GM21723 (cell line): ENCODE measurements around the gene SRSF3.
"Not testable (repeated sequence)": the region's sequence is repeated elsewhere in the genome, so short reads cannot be mapped to it uniquely, and the experiment has no call there.

Experiments used
- ATAC-seq: cut with Tn5 transposase; IDR thresholded peaks from one replicate; pipeline ENCODE4 v1.9.1; 2021; ENCODE audit warnings: mild to moderate bottlenecking, moderate library complexity; ENCODE audit not compliant: unreplicated experiment

SRSF3 gene

GRCh38 chr6:36604090-36605060 is 10.2 kb downstream of the SRSF3 start:
- no peak for ATAC-seq

DNA sequence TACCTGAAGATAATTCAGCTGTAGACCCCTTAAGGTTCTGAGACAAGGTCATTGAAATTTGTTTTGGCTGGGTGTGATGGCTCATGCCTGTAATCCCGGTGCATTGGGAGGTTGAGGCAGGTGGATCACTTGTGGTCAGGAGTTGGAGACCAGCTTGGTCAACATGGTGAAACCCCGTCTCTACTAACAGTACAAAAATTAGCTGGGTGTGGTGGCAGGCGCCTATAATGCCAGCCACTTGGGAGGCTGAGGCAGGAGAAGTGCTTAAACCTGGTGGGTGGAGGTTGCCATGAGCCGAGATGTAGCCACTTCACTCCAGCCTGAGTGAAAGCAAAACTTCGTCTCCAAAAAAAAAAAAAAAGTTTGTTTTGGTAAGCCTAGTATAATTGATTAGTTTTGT is 11.0 kb downstream of the SRSF3 start:
- no peak for ATAC-seq

GRCh38 chr6:36605560-36606391 is 11.6 kb downstream of the SRSF3 start:
- ATAC-seq, result no peak

DNA sequence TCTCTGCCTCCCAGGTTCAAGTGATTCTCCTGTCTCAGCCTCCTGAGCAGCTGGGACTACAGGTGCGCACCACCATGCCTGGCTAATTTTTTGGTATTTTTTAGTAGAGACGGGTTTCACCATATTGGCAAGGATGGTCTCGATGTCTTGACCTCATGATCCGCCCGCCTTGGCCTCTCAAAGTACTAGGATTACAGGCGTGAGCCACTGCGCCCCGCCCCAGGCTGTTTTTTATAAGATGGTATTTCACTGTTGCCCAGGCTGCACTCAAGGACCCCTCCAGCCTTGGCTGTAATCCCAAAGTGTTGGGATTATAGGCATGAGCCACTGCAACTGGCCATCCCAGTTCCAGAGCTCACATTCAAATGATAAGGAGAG is 13.1 kb downstream of the SRSF3 start:
- ATAC-seq, result not testable (repeated sequence)

GRCh38 chr6:36607683-36608386 is 13.7 kb downstream of the SRSF3 start:
- no peak for ATAC-seq

- ATAC-seq, result no peak
These were observed 14.8 kb downstream of the SRSF3 start for GRCh38 chr6:36608788-36609563.

DNA sequence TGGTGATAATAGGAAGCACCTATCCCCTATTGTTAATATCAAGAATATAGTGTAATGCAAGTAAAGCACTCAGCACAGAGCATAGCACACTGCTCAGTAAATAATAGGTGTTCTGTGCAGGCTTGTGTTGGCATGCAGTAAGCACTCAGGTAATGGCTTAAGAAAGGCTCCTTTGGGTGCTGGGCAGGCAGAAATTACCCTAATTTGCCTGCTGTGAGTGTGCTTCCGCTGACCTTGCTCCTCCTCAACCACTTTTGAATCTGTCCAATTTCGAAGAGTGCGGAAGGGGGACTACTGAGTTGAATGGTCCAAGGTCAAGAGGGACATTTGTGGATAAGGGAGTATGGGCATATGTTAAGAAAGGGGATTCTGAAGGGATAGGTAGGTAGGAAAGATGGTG is 15.4 kb downstream of the SRSF3 start:
- no peak for ATAC-seq

DNA sequence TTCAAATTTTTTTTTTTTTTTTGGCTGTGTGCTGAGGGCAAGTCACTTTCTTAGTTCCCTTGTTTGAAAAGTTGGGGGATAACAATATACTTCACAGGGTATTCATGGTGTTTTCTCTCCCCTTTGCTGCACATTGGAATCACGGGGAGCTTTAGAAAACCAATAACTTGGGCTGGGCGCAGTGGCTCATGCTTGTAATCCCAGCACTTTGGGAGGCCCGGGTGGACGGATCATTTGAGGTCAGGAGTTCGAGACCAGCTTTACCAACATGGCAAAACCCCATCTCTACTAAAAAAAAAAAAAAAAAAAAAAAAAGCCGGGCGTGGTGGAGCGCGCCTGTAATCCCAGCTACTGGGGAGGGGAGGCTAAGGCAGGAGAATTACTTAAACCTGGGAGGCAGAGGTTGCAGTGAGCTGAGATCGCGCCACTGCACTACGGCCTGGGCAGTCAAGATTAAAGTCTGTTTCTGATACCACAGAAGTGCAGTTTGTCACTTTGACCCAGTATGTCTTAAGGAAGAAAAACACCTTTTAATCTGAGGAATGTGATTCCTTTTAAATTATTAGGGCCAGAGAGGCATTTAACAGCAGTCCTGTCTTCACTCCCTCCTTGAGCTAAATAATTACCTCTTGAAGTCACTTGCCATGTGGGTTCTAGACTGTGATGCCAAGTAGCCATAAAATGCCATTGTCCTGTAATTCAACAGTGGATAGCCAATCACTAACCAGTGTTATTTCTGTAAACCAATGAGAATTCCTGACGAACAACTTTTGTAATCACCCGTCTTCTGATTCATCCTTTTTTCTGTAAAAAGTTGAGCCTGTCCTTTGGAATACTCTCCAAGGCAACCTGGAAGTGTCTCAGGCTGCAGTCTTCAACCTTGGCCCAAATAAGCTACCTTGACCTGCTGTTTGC is 16.1 kb downstream of the SRSF3 start:
- no peak for ATAC-seq

DNA sequence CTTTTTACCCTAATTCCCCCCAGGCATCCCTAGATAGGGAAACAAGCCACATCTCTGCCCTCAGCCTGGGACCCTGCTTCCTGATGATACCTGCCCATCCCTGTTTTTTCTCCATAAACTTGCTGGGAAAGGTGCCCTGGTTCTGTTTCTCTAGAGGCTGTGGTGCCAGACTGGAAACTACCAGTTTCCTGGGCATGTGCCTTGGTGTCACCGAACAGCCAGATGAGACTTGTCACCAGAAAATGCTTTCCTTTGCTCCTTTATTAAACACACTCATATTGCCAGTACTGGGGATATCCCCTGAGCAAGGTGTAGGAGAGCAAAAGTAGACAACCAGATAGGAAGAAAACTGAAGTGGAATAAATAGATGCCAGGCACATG is 16.8 kb downstream of the SRSF3 start:
- ATAC-seq, result no peak

- not testable (repeated sequence) for ATAC-seq
These were observed 17.5 kb downstream of the SRSF3 start for GRCh38 chr6:36611679-36612078.

- no peak for ATAC-seq
These were observed 18.0 kb downstream of the SRSF3 start for GRCh38 chr6:36612101-36612625.

DNA sequence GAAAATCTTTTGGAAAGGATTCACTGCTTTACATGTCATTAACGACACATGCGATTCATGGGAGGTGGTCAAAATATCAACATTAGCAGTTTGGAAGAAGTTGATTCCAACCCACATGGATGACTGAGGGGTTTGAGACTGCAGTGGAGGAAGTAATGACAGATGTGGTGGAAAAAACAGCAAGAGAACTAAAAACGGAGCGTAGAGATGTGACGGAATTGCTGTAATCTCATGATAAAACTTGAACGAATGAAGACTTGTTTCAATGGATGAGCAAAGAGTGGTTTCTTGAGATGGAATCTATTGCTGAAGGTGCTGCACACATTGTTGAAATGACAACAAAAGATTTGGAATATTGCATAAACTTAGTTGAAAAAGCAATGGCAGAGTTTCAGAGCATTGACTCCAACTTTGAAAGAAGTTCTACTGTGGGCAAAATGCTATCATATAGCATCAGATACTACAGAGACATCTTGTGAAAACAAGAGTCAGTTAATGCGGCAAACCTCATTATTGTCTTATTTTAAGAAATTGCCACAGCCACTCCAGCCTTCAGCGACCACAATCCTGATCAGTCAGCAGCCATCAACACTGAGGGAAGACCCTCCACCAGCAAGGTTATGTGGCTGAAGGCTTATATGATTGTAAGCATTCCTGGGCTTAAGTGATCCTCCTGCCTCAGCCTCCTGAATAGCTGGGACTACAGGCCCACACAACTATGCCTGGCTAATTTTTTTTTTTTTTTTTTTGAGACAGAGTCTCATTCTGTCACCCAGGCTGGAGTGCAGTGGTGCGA is 19.2 kb downstream of the SRSF3 start:
- no peak for ATAC-seq

DNA sequence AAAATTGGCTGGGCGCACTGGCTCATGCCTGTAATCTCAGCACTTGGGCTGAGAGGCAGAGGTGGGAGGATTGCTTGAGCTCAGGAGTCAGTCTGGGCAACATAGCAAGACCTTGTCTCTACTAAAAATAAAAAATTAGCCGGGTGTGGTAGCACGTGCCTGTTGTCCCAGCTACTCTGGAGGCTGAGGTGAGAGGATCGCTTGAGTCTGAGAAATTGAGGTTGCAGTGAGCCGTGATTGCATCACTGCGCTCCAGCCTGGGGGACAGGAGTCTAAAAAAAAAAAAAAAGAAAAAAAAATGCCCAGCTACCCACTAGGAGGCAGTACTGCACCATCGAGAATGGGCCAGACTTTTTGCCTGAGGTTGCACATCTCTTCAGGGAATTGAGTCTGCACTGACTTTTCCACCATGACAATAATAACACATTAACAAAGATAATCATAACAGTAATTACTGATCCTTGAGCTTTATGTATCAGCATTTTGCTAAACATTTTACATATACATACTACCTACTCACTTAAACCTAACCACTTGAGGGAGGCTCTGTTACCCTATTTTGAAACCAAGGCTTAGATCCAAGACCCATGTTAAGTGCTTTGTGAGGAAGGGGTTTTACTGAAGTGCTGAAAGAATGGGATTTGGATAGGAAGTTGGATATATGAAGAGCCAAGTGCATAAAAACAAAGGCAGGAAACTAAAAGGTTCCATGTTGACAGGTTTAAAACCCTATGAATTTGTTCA is 21.0 kb downstream of the SRSF3 start:
- ATAC-seq, result no peak

- no peak for ATAC-seq
These were observed 22.8 kb downstream of the SRSF3 start for GRCh38 chr6:36616893-36617521.

DNA sequence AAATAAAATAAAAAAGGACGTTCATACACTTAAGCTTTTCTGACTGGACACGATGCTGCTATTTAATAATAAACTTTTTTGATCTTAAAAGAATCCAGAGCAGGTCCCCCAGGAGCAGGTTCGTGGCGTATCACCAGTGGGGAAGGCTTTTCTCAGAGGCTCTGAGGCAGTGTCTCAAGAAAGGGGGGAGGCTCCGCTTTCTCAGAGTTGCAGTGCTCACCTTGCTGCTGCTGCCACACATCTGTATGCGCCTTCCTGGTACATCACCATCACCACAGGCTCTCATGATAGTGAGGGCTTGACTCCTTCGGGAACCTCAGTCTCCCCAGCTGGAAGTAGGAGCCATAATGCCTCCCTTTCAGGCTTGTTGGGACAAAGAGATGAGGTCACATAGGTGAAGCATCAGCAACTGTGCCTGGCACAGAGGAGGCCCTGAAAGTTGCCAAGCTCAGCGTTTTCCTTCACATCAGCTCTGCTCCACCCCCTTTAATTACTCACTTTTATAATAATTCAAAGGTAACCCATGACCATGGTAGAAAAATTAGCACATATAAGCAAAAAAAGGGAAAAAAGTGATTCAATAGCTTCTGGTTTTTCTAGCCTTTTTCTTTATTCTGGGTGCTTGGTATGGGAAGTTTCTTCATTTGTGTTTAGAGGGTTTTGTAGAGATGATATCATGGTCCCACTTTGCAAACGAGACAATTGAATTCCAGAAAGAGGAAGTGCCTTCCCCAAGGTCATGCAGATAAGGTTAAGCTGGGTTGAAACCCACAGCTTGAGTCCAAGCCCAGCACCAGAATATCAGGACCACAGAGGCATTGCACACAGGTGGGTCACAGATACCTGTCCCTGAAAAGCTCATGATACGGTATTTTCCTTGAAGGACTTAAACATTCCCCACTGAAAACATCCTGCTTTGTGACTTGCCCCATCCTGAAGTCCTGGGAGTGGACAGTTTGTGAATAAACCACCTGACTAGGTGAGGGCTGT is 24.5 kb downstream of the SRSF3 start:
- no peak for ATAC-seq

DNA sequence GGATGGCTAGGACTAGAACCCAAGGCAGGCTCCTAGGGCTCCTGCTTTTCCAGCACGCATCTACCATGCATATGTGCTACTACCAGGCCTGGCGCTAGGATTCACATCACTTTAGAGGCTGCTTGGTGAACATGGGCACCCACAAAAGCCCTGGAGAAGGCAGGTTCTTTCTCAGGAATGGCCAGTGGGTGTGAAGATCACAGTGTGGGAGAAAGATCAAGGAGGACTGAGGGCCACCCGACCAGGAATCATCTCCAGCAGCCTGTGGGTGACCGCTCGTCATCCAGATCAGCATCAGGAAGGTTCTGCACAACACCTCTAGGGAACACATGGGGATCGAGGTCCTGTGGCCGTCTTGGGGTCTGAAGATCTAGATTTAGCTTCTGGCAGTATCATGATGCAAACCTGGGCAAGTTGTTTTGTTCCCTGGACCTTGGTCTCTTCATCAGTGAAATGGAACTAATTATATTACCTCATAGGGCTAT is 27.3 kb downstream of the SRSF3 start:
- ATAC-seq, result no peak
